ENCODE results near the gene CAMKK1.

GRCh38 chr17:3879186-3879585, 13.7 kb downstream of the CAMKK1 start:
- no peak for TF ChIP-seq RCOR1 (IDR thresholded peaks at IDR 0.05; ENCODE audit: low read depth, low read length)
- TF ChIP-seq JUN (IDR thresholded peaks at IDR 0.05) = no peak
- TF ChIP-seq POLR2A (IDR thresholded peaks at IDR 0.05; ENCODE audit: low read length) = no peak
- TF ChIP-seq CTCF (IDR thresholded peaks at IDR 0.05) = no peak
- TF ChIP-seq, protein P1, sequence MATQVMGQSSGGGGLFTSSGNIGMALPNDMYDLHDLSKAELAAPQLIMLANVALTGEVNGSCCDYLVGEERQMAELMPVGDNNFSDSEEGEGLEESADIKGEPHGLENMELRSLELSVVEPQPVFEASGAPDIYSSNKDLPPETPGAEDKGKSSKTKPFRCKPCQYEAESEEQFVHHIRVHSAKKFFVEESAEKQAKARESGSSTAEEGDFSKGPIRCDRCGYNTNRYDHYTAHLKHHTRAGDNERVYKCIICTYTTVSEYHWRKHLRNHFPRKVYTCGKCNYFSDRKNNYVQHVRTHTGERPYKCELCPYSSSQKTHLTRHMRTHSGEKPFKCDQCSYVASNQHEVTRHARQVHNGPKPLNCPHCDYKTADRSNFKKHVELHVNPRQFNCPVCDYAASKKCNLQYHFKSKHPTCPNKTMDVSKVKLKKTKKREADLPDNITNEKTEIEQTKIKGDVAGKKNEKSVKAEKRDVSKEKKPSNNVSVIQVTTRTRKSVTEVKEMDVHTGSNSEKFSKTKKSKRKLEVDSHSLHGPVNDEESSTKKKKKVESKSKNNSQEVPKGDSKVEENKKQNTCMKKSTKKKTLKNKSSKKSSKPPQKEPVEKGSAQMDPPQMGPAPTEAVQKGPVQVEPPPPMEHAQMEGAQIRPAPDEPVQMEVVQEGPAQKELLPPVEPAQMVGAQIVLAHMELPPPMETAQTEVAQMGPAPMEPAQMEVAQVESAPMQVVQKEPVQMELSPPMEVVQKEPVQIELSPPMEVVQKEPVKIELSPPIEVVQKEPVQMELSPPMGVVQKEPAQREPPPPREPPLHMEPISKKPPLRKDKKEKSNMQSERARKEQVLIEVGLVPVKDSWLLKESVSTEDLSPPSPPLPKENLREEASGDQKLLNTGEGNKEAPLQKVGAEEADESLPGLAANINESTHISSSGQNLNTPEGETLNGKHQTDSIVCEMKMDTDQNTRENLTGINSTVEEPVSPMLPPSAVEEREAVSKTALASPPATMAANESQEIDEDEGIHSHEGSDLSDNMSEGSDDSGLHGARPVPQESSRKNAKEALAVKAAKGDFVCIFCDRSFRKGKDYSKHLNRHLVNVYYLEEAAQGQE (IDR thresholded peaks at IDR 0.05) = no peak
- TF ChIP-seq, protein P2, sequence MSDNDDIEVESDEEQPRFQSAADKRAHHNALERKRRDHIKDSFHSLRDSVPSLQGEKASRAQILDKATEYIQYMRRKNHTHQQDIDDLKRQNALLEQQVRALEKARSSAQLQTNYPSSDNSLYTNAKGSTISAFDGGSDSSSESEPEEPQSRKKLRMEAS (IDR thresholded peaks at IDR 0.05) = no peak
- TF ChIP-seq SMC3 (IDR thresholded peaks at IDR 0.05) = no peak
- TF ChIP-seq MAZ (IDR thresholded peaks at IDR 0.05; ENCODE audit: borderline replicate concordance, low read depth, low read length) = no peak
- TF ChIP-seq TP53 (CRISPR knock-in tag; IDR thresholded peaks at IDR 0.05) = no peak
- TF ChIP-seq SREBF2 (IDR thresholded peaks at IDR 0.05) = no peak
- TF ChIP-seq POLR2AphosphoS2 (conservative IDR thresholded peaks at IDR 0.05; ENCODE audit: low read length) = no peak
- no peak for TF ChIP-seq HMGXB4 (CRISPR knock-in tag; IDR thresholded peaks at IDR 0.05; ENCODE audit: borderline replicate concordance)
- TF ChIP-seq CHD2 (IDR thresholded peaks at IDR 0.05; ENCODE audit: low read length, partially characterized antibody) = no peak
